HepG2 (cell line): Measurements from ENCODE around the gene PPP1R9B. TPM values are rescaled to one million over a fixed set of nuclear protein-coding genes. Genes with fewer than 3 reads are reported as not detected.
A peak's percentile ranks its signal among the peaks of the same experiment; 100 is the strongest.

Source experiments
- CAMTA2 ChIP-seq: sonication (generic); formaldehyde crosslinking; IDR thresholded peaks from 2 replicates; pipeline ENCODE4 v1.4.0; 2020; ENCODE audit warnings: mild to moderate bottlenecking, missing genetic modification reagents, borderline replicate concordance
- CCDC6 ChIP-seq: sonication (generic); formaldehyde crosslinking; IDR thresholded peaks from 2 replicates; pipeline ENCODE4 v1.8.1; 2022; ENCODE audit warnings: mild to moderate bottlenecking, missing genetic modification reagents, moderate library complexity
- ELF4 ChIP-seq: sonication (generic); formaldehyde crosslinking; IDR thresholded peaks from 2 replicates; pipeline ENCODE4 v1.5.0; 2020; ENCODE audit warnings: missing genetic modification reagents, mild to moderate bottlenecking, moderate library complexity, borderline replicate concordance
- FOXK2 ChIP-seq: fragments of 450-650 bp; IDR thresholded peaks from 2 replicates; pipeline ENCODE4 v1.6.1; 2016
- GABPB1 ChIP-seq: IDR thresholded peaks from 2 replicates; pipeline ENCODE4 v1.6.1; 2016; ENCODE audit warnings: mild to moderate bottlenecking, missing genetic modification reagents, moderate library complexity, missing compliant biosample characterization
- NR2F6 ChIP-seq, 2 experiments: IDR thresholded peaks; 2 replicates each; pipeline ENCODE4 v1.6.1; 2016; ENCODE audit warnings: antibody characterized with exemption in 1 of 2, mild to moderate bottlenecking in 1 of 2
- RFXAP ChIP-seq: sonication (generic); formaldehyde crosslinking; IDR thresholded peaks from 2 replicates; pipeline ENCODE4 v1.4.0; 2020; ENCODE audit warnings: missing genetic modification reagents, borderline replicate concordance
- SALL2 ChIP-seq: sonication (generic); formaldehyde crosslinking; IDR thresholded peaks from 2 replicates; pipeline ENCODE4 v1.8.1; 2023; ENCODE audit warnings: mild to moderate bottlenecking, missing genetic modification reagents, inconsistent platforms
- SCMH1 ChIP-seq: sonication (generic); formaldehyde crosslinking; IDR thresholded peaks from 2 replicates; pipeline ENCODE4 v1.9.0; 2021; ENCODE audit warnings: missing genetic modification reagents, mild to moderate bottlenecking, borderline replicate concordance
- SPEN ChIP-seq: sonication (generic); formaldehyde crosslinking; IDR thresholded peaks from 2 replicates; pipeline ENCODE4 v1.5.1; 2020; ENCODE audit warnings: low read depth, mild to moderate bottlenecking, missing genetic modification reagents
- TCF7 ChIP-seq: sonication (generic); IDR thresholded peaks from 2 replicates; pipeline ENCODE4 v1.6.1; 2016; ENCODE audit warnings: antibody characterized with exemption, low read depth
- ZBTB20 ChIP-seq: sonication (generic); formaldehyde crosslinking; IDR thresholded peaks from 2 replicates; pipeline ENCODE4 v1.8.1; 2023; ENCODE audit warnings: missing genetic modification reagents, low read depth, mild to moderate bottlenecking, borderline replicate concordance
- ZNF256 ChIP-seq: sonication (generic); formaldehyde crosslinking; conservative IDR thresholded peaks from 2 replicates; pipeline ENCODE4 v1.4.0; 2020; ENCODE audit warnings: missing genetic modification reagents
- ZNF292 ChIP-seq: sonication (generic); formaldehyde crosslinking; IDR thresholded peaks from 2 replicates; pipeline ENCODE4 v1.8.1; 2022; ENCODE audit warnings: mild to moderate bottlenecking, low read depth, missing genetic modification reagents, borderline replicate concordance
- ZNF30 ChIP-seq: sonication (generic); formaldehyde crosslinking; IDR thresholded peaks from 2 replicates; pipeline ENCODE4 v1.5.0; 2020; ENCODE audit warnings: mild to moderate bottlenecking, missing genetic modification reagents
- ZNF33A ChIP-seq: sonication (generic); formaldehyde crosslinking; IDR thresholded peaks from 2 replicates; pipeline ENCODE4 v1.5.1; 2020; ENCODE audit warnings: missing genetic modification reagents, mild to moderate bottlenecking, moderate library complexity, borderline replicate concordance
- ZNF660 ChIP-seq: sonication (generic); formaldehyde crosslinking; IDR thresholded peaks from 2 replicates; pipeline ENCODE4 v1.5.1; 2020; ENCODE audit warnings: mild to moderate bottlenecking, low read depth, missing genetic modification reagents, borderline replicate concordance
- polyA plus RNA-seq, 8 experiments: library from polyadenylated mRNA; depleted of rRNA in 3 of 8; stranded (reverse) in 7 of 8; unstranded in 1 of 8; fragments of >200 nt; fragmentation: Illumina TruSeq in 4 of 8; extraction: Trizol in 4 of 8; gene quantifications; 2 replicates each; pipeline versions ENCODE4 v1.2.1 to v1.2.3, GENCODE V29; 2011 to 2016; ENCODE audit warnings: low read depth in 4 of 8, missing spikeins in 1 of 8, mixed read lengths in 1 of 8; ENCODE audit not compliant: insufficient read depth in 1 of 8
- total RNA-seq, 5 experiments: library from RNA; depleted of rRNA; stranded (reverse); fragments of >200 nt; fragmentation: Illumina TruSeq; extraction: Trizol; gene quantifications; 2 replicates each; pipeline ENCODE4 v1.2.3, GENCODE V29; 2016; ENCODE audit warnings: low read depth in 1 of 5
- TF ChIP-seq, protein P1 (sequence below): sonication (generic); formaldehyde crosslinking; IDR thresholded peaks from 2 replicates; pipeline ENCODE4 v1.4.0; 2020; ENCODE audit warnings: missing genetic modification reagents
- TF ChIP-seq, protein P2 (sequence below): sonication (generic); formaldehyde crosslinking; IDR thresholded peaks from 2 replicates; pipeline ENCODE4 v1.5.0; 2020; ENCODE audit warnings: mild to moderate bottlenecking, missing genetic modification reagents
- TF ChIP-seq, protein P3 (sequence below): sonication (generic); formaldehyde crosslinking; IDR thresholded peaks from 2 replicates; pipeline ENCODE4 v1.8.1; 2023; ENCODE audit warnings: mild to moderate bottlenecking, moderate library complexity, missing genetic modification reagents
- TF ChIP-seq, protein P4 (sequence below): sonication (generic); formaldehyde crosslinking; IDR thresholded peaks from 2 replicates; pipeline ENCODE4 v1.8.1; 2023; ENCODE audit warnings: mild to moderate bottlenecking, inconsistent platforms, moderate library complexity, missing genetic modification reagents, borderline replicate concordance
- TF ChIP-seq, protein P5 (sequence below): sonication (generic); formaldehyde crosslinking; IDR thresholded peaks from 2 replicates; pipeline ENCODE4 v1.4.0; 2020; ENCODE audit warnings: missing genetic modification reagents

Gene PPP1R9B
- total and polyA plus RNA-seq, 2 of the 13 experiments (the other 11 are each of a cell fraction or from before 2014, with no cell fraction given): 9.4 to 15.8 TPM

DNA sequence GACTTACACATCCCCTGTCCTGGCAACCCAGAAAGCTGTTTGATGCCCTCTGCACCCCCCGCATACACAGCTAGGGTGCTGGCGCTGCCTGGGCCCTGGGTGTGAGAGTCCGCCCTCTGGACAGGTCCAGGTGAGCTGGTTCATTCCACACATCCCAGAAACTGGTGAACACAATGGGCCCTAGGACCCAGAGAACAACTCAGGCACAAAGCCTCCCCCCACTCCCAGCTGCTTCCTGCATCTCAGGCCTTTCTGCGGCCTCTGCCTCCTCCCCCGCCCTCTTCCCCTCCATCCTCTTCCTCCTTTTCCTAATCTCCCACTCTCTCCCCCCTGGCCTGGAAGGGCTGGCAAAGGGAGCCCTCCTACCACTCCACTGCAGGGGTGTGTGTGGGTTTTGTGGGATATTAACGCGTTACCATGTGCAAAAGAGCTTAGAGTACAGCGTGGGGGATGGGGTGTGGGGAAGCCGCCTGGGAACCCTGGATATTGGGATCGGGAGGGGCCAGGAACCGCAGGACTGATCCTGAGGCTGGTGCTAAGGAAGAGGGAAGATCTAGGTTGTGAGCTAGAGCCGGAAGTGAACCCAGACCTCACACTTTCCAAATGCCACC, 1.6 kb upstream of the PPP1R9B start (continued):
- TF ChIP-seq, protein P1, sequence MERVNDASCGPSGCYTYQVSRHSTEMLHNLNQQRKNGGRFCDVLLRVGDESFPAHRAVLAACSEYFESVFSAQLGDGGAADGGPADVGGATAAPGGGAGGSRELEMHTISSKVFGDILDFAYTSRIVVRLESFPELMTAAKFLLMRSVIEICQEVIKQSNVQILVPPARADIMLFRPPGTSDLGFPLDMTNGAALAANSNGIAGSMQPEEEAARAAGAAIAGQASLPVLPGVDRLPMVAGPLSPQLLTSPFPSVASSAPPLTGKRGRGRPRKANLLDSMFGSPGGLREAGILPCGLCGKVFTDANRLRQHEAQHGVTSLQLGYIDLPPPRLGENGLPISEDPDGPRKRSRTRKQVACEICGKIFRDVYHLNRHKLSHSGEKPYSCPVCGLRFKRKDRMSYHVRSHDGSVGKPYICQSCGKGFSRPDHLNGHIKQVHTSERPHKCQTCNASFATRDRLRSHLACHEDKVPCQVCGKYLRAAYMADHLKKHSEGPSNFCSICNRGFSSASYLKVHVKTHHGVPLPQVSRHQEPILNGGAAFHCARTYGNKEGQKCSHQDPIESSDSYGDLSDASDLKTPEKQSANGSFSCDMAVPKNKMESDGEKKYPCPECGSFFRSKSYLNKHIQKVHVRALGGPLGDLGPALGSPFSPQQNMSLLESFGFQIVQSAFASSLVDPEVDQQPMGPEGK (CRISPR knock-in tag): peak; percentile 91
- TF ChIP-seq, protein P2, sequence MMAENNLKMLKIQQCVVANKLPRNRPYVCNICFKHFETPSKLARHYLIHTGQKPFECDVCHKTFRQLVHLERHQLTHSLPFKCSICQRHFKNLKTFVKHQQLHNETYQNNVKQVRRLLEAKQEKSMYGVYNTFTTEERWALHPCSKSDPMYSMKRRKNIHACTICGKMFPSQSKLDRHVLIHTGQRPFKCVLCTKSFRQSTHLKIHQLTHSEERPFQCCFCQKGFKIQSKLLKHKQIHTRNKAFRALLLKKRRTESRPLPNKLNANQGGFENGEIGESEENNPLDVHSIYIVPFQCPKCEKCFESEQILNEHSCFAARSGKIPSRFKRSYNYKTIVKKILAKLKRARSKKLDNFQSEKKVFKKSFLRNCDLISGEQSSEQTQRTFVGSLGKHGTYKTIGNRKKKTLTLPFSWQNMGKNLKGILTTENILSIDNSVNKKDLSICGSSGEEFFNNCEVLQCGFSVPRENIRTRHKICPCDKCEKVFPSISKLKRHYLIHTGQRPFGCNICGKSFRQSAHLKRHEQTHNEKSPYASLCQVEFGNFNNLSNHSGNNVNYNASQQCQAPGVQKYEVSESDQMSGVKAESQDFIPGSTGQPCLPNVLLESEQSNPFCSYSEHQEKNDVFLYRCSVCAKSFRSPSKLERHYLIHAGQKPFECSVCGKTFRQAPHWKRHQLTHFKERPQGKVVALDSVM (CRISPR knock-in tag): peak; percentile 66; the same call in 1 of the 2 replicates
- TF ChIP-seq SPEN (peak; percentile 82; the same call in 1 of the 2 replicates), CCDC6 (CRISPR knock-in tag) (no peak), ZNF30 (CRISPR knock-in tag) (no peak), SCMH1 (CRISPR knock-in tag) (no peak), ZNF256 (CRISPR knock-in tag) (no peak), ZNF292 (peak; percentile 94), NR2F6 (IDR thresholded peaks at IDR 0.05) (no peak), NR2F6 (CRISPR knock-in tag; IDR thresholded peaks at IDR 0.05) (peak; percentile 69), TCF7 (no peak), FOXK2 (no peak), ELF4 (peak; percentile 90; the same call in 1 of the 2 replicates), SALL2 (CRISPR knock-in tag) (no peak; the same call in 1 of the 2 replicates), CAMTA2 (CRISPR knock-in tag) (no peak), GABPB1 (CRISPR knock-in tag) (peak; percentile 82), RFXAP (CRISPR knock-in tag) (no peak), ZNF33A (CRISPR knock-in tag) (no peak), ZNF660 (no peak), ZBTB20 (CRISPR knock-in tag) (peak; percentile 78; the same call in 1 of the 2 replicates)
- TF ChIP-seq, protein P3, sequence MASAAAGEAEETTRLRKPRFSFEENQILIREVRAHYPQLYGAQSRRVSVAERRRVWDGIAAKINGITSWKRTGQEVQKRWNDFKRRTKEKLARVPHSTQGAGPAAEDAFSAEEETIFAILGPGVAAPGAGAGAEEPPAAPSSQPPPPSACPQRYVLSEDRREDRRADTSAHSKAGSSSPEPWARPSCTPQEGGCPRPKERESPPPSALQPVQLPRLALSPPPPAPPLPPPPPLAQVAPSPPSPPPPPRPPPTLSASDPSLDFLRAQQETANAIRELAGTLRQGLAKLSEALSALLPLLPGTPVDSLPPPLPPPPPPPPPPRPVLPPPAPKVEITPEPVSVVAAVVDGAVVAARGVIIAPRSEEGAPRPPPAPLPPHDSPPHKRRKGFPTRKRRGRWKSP (CRISPR knock-in tag): 0 out of 2 replicates have a peak, but pooled peaks have one; percentile 9
- TF ChIP-seq, protein P4, sequence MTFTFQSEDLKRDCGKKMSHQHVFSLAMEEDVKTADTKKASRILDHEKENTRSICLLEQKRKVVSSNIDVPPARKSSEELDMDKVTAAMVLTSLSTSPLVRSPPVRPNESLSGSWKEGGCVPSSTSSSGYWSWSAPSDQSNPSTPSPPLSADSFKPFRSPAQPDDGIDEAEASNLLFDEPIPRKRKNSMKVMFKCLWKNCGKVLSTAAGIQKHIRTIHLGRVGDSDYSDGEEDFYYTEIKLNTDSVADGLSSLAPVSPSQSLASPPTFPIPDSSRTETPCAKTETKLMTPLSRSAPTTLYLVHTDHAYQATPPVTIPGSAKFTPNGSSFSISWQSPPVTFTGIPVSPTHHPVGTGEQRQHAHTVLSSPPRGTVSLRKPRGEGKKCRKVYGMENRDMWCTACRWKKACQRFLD (CRISPR knock-in tag): no peak
- TF ChIP-seq, protein P5, sequence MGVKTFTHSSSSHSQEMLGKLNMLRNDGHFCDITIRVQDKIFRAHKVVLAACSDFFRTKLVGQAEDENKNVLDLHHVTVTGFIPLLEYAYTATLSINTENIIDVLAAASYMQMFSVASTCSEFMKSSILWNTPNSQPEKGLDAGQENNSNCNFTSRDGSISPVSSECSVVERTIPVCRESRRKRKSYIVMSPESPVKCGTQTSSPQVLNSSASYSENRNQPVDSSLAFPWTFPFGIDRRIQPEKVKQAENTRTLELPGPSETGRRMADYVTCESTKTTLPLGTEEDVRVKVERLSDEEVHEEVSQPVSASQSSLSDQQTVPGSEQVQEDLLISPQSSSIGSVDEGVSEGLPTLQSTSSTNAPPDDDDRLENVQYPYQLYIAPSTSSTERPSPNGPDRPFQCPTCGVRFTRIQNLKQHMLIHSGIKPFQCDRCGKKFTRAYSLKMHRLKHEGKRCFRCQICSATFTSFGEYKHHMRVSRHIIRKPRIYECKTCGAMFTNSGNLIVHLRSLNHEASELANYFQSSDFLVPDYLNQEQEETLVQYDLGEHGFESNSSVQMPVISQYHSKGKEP: no peak
